ENCODE measurements around the gene DEPDC4.
"Not testable (repeated sequence)": the region's sequence is repeated elsewhere in the genome, so short reads cannot be mapped to it uniquely, and the experiment has no call there.

Gene DEPDC4

DNA sequence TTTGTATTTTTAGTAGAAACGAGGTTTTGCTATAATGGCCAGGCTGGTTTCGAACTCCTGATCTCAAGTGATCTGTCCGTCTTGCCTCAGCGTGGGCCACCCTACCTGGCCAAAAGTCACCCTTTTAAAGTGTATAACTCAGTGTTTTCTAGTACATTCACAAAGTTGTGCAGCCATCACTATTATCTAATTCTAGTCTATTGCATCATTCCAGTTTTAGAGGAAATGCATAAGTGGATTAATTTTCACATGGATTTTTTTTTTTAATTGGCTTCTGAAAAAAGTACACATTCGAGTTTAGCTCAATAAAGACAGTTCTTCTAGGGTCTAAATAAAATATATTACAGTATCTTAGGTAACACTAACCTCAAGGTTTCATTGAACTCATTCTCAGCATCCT is 3.7 kb downstream of the DEPDC4 start:
- no peak for DNase-seq

GRCh38 chr12:100258127-100258526 is 8.8 kb downstream of the DEPDC4 start:
- no peak for DNase-seq

DNA sequence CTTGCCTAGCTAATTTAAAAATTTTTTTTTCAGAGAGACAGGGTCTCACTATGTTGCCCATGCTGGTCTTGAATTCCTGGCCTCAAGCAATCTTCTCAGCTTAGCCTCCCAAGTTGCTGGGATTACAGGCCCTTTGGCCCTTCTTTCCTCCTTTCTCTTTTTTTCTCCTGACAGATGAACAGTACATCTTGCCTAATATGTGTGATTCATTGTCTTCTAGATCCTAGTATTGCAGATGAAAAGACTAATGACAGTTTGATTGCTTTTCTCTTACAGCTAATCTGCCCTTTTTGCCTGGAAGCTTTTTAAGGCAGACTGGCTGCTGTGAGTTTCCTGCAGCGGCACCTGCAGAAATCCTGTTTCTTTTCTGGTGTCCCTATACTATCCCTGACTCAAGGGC is 12.0 kb downstream of the DEPDC4 start:
- DNase-seq: no peak

DNA sequence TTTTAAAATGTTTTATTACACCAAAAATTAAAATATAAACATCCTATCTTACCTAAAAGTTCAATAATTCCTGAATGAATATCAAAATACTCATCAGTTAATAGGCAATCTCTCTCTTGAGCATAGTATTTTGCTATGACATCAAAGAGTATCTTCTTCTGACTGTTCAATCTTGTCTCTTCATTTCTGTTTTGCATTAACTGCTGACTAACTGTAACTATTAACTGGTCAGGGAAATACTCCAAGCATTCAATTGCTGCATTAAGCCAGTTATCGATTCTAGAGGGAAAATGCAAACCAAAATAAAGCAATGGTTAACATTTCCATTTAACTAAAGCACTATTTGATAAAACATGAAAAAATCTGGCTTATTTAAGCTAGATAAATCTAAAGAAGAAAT is 13.4 kb downstream of the DEPDC4 start:
- no peak for DNase-seq

GRCh38 chr12:100251917-100252316 is 15.0 kb downstream of the DEPDC4 start:
- DNase-seq: no peak

DNA sequence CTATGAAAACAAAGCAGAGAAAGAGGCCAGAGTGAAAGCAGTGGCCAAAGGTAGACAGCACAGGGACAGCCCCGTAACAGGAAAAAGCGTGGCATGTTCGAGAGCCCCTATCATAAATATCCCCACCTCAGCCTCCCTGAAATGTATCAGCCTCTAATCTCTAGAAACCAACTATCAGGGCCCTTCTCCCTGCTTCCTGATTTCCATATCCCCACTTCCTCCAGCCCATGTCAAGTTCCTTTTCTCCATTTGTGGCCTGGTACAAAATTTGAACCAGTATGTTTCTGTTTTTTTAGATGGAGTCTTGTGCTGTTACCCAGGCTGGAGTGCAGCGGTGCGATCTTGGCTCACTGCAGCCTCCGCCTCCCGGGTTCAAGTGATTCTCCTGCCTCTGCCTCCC is 16.9 kb downstream of the DEPDC4 start:
- DNase-seq: no peak

DNA sequence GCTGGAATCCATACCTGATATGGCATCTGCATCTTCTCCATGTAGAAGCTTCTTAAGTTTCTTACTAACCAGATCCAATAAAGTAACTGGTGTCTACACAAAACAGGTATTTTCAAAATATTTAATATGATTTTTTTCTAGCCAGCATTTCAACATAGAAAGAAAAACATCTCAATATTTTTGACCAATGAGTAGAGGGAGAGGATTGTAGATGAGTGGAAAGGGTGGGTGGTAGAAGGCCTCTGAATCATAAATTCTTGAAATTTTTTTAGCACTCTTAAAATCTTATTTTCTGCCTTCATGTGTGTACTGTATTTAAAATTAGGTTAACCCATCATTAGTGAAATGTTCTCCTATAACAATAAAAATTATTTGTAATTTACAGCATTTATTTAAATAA is 18.0 kb downstream of the DEPDC4 start:
- DNase-seq: no peak

DNA sequence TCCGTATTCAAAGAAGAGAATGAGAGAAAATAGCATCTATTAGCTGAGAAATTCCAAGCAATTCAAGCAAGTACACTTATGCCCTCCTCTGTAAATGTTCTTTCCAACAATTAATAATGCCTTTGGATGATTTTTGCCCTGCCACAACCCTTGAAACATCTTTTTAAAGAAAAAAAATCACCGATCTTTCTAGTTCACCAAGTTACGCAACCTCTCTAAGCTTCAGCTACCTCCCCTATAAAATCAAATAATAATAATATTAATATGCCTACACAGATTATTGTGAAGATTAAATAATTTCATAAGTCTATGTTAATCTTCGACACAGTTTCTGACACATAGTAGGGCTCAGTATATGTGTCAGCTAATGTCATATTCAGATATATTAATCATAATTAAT is 19.1 kb downstream of the DEPDC4 start:
- DNase-seq: no peak

DNA sequence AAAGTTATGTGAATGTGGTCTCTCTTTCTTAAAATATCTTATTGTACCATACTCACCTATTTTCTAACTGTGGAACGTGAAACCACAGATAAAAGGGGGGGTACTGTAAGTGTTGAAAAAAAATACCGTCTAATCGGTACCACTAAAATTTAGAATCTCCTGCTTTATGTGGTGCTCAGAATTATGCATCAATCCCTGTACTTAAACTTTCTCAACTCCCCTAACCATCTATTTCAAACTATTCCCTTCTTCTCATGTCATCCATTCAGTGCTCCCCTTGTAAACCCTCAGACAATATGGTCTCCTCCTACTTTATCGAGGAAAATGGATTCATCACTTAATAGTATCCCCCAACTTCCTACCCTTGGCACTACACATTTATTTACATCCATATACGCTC is 23.7 kb downstream of the DEPDC4 start:
- DNase-seq: no peak

DNA sequence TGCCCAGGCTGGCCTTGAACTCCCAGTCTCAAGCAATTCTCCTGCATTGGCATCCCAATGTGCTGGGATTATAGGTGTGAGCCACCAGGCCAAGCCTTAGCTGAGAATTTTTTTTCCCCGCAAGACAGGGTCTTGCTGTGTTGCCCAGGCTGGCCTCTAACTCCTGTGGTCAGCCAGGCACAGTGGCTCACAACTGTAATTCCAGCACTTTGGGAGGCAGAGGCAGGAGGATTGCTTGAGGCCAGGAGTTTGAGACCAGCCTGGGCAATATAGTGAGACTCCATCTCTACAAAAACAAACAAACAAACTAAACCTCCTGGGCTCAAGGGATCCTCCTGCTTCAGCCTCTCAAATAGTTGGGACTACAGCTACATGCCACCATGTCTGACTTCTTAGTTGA is 27.3 kb downstream of the DEPDC4 start:
- DNase-seq: no peak

DNA sequence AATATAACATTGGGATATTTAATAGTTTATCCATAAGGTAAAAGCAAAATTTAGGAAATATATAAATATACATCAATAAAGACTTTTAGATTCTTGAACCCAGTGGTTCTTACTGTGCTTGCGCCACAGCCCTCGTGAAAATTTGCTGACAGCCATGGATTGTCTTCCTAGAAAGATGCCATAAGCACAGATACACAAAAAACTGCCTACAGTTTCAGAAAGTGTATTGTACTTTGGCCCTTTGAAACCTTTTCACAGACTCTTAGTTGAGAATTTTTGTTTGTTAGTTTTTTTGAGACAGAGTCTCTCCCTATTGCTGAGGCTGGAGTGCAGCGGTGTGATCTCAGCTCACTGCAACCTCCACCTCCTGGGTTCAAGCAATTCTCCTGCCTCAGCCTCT is 28.1 kb downstream of the DEPDC4 start:
- no peak for DNase-seq

DNA sequence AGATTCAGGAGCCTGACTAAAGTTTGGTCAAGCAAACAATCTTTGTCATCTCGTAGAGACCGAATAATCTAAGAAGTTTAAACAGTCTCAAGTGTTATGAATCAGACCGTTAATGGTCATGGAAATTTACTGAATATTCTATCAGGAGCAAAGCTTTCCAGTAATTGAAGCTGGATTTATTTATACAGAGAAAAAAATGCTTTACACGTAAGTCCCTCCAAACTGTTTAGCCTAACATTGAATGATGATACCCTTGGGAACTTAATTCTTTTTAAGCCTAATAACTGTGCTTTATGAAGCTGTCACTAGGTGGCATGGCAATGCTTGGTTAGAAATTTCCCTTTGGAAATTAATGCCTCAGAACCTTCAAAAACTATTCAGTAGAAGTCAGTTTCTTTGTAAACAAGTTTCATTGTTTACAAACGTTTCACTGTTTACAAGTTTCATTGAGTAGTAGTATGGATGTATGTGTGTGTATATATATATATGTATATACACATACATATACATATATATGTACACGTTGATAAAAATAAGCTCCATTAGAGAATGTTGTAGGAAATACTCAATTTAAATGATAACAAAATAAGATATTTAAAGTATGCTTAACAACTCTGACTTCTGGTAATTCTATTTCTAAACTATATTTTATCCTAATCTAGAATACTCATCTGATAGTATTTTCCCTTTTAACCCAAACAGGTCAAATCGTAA is 32.1 kb downstream of the DEPDC4 start:
- no peak for DNase-seq

GRCh38 chr12:100234166-100234565 is 32.7 kb downstream of the DEPDC4 start:
- no peak for DNase-seq

DNA sequence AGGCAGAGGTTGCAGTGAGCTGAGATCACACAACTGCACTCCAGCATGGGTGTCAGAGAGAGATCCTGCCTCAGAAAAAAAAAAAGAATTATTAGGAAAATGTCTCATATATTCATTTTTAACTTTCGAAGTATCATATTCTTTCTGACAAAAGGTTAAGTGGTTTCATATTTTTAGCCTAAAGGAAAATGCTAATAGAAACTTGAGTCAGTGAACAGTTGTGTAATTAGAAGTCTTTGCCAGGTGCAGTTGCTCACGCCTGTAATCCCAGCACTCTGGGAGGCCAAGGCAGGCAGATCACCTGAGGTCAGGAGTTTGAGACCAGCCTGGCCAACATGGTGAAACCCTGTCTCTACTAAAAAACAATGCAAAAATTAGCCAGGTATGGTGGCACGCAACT is 35.0 kb downstream of the DEPDC4 start:
- DNase-seq: not testable (repeated sequence)

- DNase-seq: no peak
Observed at GRCh38 chr12:100229876-100230275, 37.0 kb downstream of the DEPDC4 start.

GRCh38 chr12:100229036-100229635 is 37.7 kb downstream of the DEPDC4 start:
- DNase-seq: no peak

DNA sequence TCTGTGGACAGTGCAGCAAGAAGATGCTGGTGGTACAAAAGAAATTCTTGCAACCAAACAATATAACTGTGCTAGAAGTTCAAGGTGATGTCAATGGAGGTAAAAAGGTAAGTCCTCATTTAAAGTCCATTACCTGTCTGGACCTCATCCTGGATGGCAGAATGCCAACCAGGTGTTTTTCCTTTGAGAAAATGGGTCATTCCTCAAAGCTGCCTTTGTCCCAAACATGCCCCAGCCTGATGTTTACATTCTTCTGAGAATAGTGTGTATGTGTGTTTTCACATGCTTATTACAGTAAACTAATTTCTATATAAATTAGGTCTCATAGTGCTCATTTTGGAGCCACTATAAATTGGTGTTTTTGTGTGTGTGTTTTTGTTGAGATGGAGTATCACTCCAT is 41.4 kb downstream of the DEPDC4 start:
- no peak for DNase-seq

- DNase-seq: not testable (repeated sequence)
Observed at GRCh38 chr12:100222173-100222572, 44.7 kb downstream of the DEPDC4 start.

GRCh38 chr12:100221523-100221922 is 45.4 kb downstream of the DEPDC4 start:
- no peak for DNase-seq

- DNase-seq: no peak
Observed at GRCh38 chr12:100219328-100220109, 47.4 kb downstream of the DEPDC4 start.

DNA sequence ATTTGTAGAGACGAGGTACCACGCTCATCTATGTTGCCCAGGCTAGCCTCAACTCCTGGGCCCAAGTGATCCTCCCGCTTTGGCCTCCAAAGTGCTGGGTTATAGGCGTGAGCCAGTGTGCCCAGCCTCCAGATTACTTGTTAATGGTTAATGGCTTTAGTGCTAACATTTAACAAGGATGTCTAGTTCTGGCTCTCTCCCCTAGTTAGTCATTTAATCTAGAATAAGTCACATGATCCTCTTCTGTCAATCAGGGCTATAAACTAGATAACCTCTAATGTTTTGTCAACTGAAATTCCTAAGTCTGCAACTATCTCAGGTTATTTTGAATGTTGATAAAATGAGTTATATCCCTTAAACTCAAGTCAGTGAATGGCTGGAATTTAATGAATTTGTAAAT is 50.5 kb downstream of the DEPDC4 start:
- no peak for DNase-seq

- DNase-seq: no peak
Observed at GRCh38 chr12:100215209-100215608, 51.7 kb downstream of the DEPDC4 start.

DNA sequence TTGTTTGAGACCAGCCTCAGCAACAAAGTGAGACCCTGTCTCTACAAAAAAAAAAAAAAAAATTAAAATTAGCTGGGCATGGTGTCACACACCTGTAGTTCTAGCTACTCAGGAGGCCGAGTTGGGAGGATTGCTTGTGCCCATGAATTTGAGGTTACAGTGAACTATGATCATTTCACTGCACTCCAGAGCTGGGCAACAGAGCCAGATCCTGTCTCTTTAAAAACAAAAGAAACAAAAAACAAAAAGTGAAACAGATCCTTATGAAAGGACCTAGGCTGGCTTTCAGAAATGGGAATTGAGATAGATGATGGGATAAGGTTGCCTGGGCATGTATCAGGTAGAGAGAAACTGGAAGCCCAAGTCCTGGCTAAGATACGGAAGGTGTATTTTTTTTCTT is 52.4 kb downstream of the DEPDC4 start:
- no peak for DNase-seq
